HepG2 (cell line): ENCODE measurements around the gene TAMALIN.

ENCODE experiments used
- CTCF ChIP-seq: sonication (generic); formaldehyde crosslinking; IDR thresholded peaks from 2 replicates; pipeline ENCODE4 v1.5.0; 2020; ENCODE audit warnings: mild to moderate bottlenecking, missing genetic modification reagents, moderate library complexity
- EZH2 ChIP-seq: conservative IDR thresholded peaks from 2 replicates; pipeline ENCODE4 v1.6.1; 2012; ENCODE audit warnings: mild to moderate bottlenecking, low read depth, low read length, moderate library complexity
- FOXJ3 ChIP-seq: sonication (generic); formaldehyde crosslinking; IDR thresholded peaks from 2 replicates; pipeline ENCODE4 v1.4.0; 2020; ENCODE audit warnings: missing genetic modification reagents, mild to moderate bottlenecking, borderline replicate concordance
- HOXA7 ChIP-seq: sonication (generic); formaldehyde crosslinking; IDR thresholded peaks from 2 replicates; pipeline ENCODE4 v1.8.1; 2022; ENCODE audit warnings: mild to moderate bottlenecking, missing genetic modification reagents, moderate library complexity
- JUND ChIP-seq: sonication (generic); formaldehyde crosslinking; IDR thresholded peaks from 2 replicates; pipeline ENCODE4 v1.8.0; 2022; ENCODE audit warnings: mild to moderate bottlenecking, missing genetic modification reagents
- RAD21 ChIP-seq: fragments of 450-650 bp; formaldehyde crosslinking; IDR thresholded peaks from 2 replicates; pipeline ENCODE4 v1.5.0; 2020; ENCODE audit warnings: mild to moderate bottlenecking
- RXRA ChIP-seq: sonication (generic); formaldehyde crosslinking; IDR thresholded peaks from 2 replicates; pipeline ENCODE4 v1.5.1; 2020; ENCODE audit warnings: missing genetic modification reagents
- ZNF558 ChIP-seq: sonication (generic); formaldehyde crosslinking; IDR thresholded peaks from 2 replicates; pipeline ENCODE4 v1.9.0; 2022; ENCODE audit warnings: mild to moderate bottlenecking, missing genetic modification reagents, borderline replicate concordance
- ZNF773 ChIP-seq: sonication (generic); formaldehyde crosslinking; IDR thresholded peaks from 2 replicates; pipeline ENCODE4 v1.4.0; 2020; ENCODE audit warnings: missing genetic modification reagents, borderline replicate concordance

- TF ChIP-seq RXRA (peak; percentile 12; the same call in 1 of the 2 replicates), CTCF (CRISPR knock-in tag) (peak; percentile 15; the same call in 1 of the 2 replicates), RAD21 (CRISPR knock-in tag) (no peak), ZNF558 (CRISPR knock-in tag) (no peak), FOXJ3 (CRISPR knock-in tag) (no peak), EZH2 (no peak), JUND (CRISPR knock-in tag) (no peak), ZNF773 (CRISPR knock-in tag) (no peak), HOXA7 (CRISPR knock-in tag) (no peak)
Observed at GRCh38 chr12:52063082-52063924, 56.6 kb downstream of the TAMALIN start.
